22Rv1 (cell line): ENCODE measurements around the gene SYNE1.

ENCODE experiments used
- CTCF ChIP-seq: fragments of 450-650 bp; IDR thresholded peaks from 2 replicates; pipeline ENCODE4 v1.5.1; 2017; ENCODE audit warnings: mild to moderate bottlenecking
- ZFX ChIP-seq: fragments of 450-650 bp; IDR thresholded peaks from 2 replicates; pipeline ENCODE4 v1.6.1; 2017; ENCODE audit warnings: antibody characterized with exemption, borderline replicate concordance

GRCh38 chr6:152587473-152587872, 49.7 kb downstream of the SYNE1 start:
- TF ChIP-seq CTCF = no peak
- TF ChIP-seq ZFX = no peak
